ENCODE data around the gene DUSP18.

- TF ChIP-seq CTCF (IDR thresholded peaks at IDR 0.05; ENCODE audit: borderline replicate concordance, extremely low read depth, low read length, poor library complexity, severe bottlenecking): no peak
- no peak for TF ChIP-seq EZH2 (IDR thresholded peaks at IDR 0.05; ENCODE audit: borderline replicate concordance, low read depth, low read length, severe bottlenecking)
These were observed 17.1 kb downstream of the DUSP18 start for GRCh38 chr22:30650508-30651116.
